DMS53 treated with DMSO at 0.1 percent for 48 hours (cell line): ENCODE results near the gene ABHD3.
"Not testable (repeated sequence)": the region's sequence is repeated elsewhere in the genome, so short reads cannot be mapped to it uniquely, and the experiment has no call there.

Source experiments
- DNase-seq: peaks from one replicate; lab custom pipeline; 2025; ENCODE audit not compliant: unreplicated experiment; lab: John Stamatoyannopoulos, UW

Gene ABHD3

GRCh38 chr18:21703241-21703820, 1.2 kb downstream of the ABHD3 start:
- DNase-seq, result peak; percentile 20

GRCh38 chr18:21702602-21703001, 2.0 kb downstream of the ABHD3 start:
- DNase-seq, result no peak

GRCh38 chr18:21701621-21702020, 3.0 kb downstream of the ABHD3 start:
- no peak for DNase-seq

GRCh38 chr18:21700528-21701075, 4.0 kb downstream of the ABHD3 start:
- no peak for DNase-seq

- no peak for DNase-seq
Measured at GRCh38 chr18:21693322-21693721, 11.3 kb downstream of the ABHD3 start.

- no peak for DNase-seq
Measured at GRCh38 chr18:21689736-21690135, 14.8 kb downstream of the ABHD3 start.

GRCh38 chr18:21686282-21687105, 18.1 kb downstream of the ABHD3 start:
- DNase-seq, result no peak

- not testable (repeated sequence) for DNase-seq
Measured at GRCh38 chr18:21685556-21685981, 19.0 kb downstream of the ABHD3 start.

- DNase-seq, result no peak
Measured at GRCh38 chr18:21684731-21685130, 19.8 kb downstream of the ABHD3 start.

GRCh38 chr18:21682371-21683051, 22.1 kb downstream of the ABHD3 start:
- DNase-seq, result no peak

- DNase-seq, result no peak
Measured at GRCh38 chr18:21680161-21680560, 24.4 kb downstream of the ABHD3 start.

- no peak for DNase-seq
Measured at GRCh38 chr18:21678859-21679258, 25.7 kb downstream of the ABHD3 start.

- DNase-seq, result not testable (repeated sequence)
Measured at GRCh38 chr18:21675354-21675753, 29.2 kb downstream of the ABHD3 start.

- DNase-seq, result no peak
Measured at GRCh38 chr18:21672521-21673267, 31.9 kb downstream of the ABHD3 start.

- no peak for DNase-seq
Measured at GRCh38 chr18:21669736-21670285, 34.8 kb downstream of the ABHD3 start.

GRCh38 chr18:21664069-21664468, 40.5 kb downstream of the ABHD3 start:
- no peak for DNase-seq

GRCh38 chr18:21663578-21663977, 41.0 kb downstream of the ABHD3 start:
- no peak for DNase-seq

GRCh38 chr18:21662581-21662980, 42.0 kb downstream of the ABHD3 start:
- DNase-seq, result no peak

- no peak for DNase-seq
Measured at GRCh38 chr18:21660078-21660477, 44.5 kb downstream of the ABHD3 start.

- no peak for DNase-seq
Measured at GRCh38 chr18:21656402-21656801, 48.2 kb downstream of the ABHD3 start.

- no peak for DNase-seq
Measured at GRCh38 chr18:21653361-21653760, 51.2 kb downstream of the ABHD3 start.
